SU-DHL-6 (cell line): Measurements from ENCODE around the gene TSHZ2.

ENCODE experiments used
- H2AFZ ChIP-seq: fragments of 200-600 bp; sonication (generic); 2 replicates; pipeline ENCODE4 v1.6.1; 2014; ENCODE audit warnings: low read depth, mild to moderate bottlenecking, moderate library complexity, mixed read lengths, antibody characterized with exemption, low read length; ENCODE audit not compliant: severe bottlenecking
- H3F3A ChIP-seq: fragments of 200-600 bp; shearing (Covaris generic); 2 replicates; pipeline ENCODE4 v1.6.0; 2016; ENCODE audit warnings: antibody characterized with exemption, mild to moderate bottlenecking; ENCODE audit not compliant: insufficient read depth
- H3K27ac ChIP-seq: fragments of 200-600 bp; sonication (generic); 2 replicates; pipeline ENCODE4 v1.5.1; 2016; ENCODE audit warnings: low read depth, mild to moderate bottlenecking, low read length, moderate library complexity, mixed read lengths
- H3K27me3 ChIP-seq: fragments of 200-600 bp; sonication (generic), shearing (Covaris generic); 2 replicates; pipeline ENCODE4 v1.6.0; 2014; ENCODE audit warnings: mild to moderate bottlenecking, low read length
- H3K36me3 ChIP-seq: fragments of 200-600 bp; sonication (generic); 2 replicates; pipeline ENCODE4 v1.6.1; 2014; ENCODE audit warnings: mild to moderate bottlenecking, low read length, mixed read lengths
- H3K4me2 ChIP-seq: fragments of 300-600, 200-600 bp; shearing (Covaris generic), sonication (generic); 2 replicates; pipeline ENCODE4 v1.6.0; 2014; ENCODE audit warnings: low read length, low read depth, mild to moderate bottlenecking; ENCODE audit not compliant: poor library complexity, severe bottlenecking
- H3K4me3 ChIP-seq: fragments of 200-600 bp; sonication (generic); 2 replicates; pipeline ENCODE4 v1.5.1; 2014; ENCODE audit warnings: antibody characterized with exemption, low read length, mild to moderate bottlenecking, mixed read lengths; ENCODE audit not compliant: insufficient read depth, poor library complexity, severe bottlenecking
- H3K79me2 ChIP-seq: fragments of 200-600 bp; sonication (generic); 2 replicates; pipeline ENCODE4 v1.6.1; 2014; ENCODE audit warnings: mild to moderate bottlenecking, low read length, moderate library complexity; ENCODE audit not compliant: insufficient read depth
- H3K9ac ChIP-seq: fragments of 200-600 bp; sonication (generic); 2 replicates; pipeline ENCODE4 v1.7.0; 2014; ENCODE audit warnings: mild to moderate bottlenecking, low read length
- H3K9me2 ChIP-seq: fragments of 200-600 bp; sonication (generic); replicated peaks from 2 replicates; pipeline ENCODE4 v1.6.1; 2014; ENCODE audit warnings: low read length; ENCODE audit not compliant: insufficient read depth
- H3K9me3 ChIP-seq: fragments of 200-600 bp; sonication (generic); 2 replicates; pipeline ENCODE4 v1.6.1; 2014; ENCODE audit warnings: low read length, mixed read lengths; ENCODE audit not compliant: insufficient read depth
- H4K20me1 ChIP-seq: fragments of 200-600 bp; sonication (generic); 2 replicates; pipeline ENCODE4 v1.6.1; 2014; ENCODE audit warnings: low read depth, mild to moderate bottlenecking, antibody characterized with exemption, low read length, moderate library complexity, mixed read lengths
- EZH2phosphoT487 ChIP-seq: fragments of 200-600 bp; sonication (generic), shearing (Covaris generic); conservative IDR thresholded peaks from 2 replicates; pipeline ENCODE4 v1.6.1; 2018; ENCODE audit warnings: mild to moderate bottlenecking, antibody characterized with exemption, low read length, moderate library complexity, mixed read lengths
- TF ChIP-seq, protein P1 (sequence below): fragments of 200-600 bp; sonication (generic); IDR thresholded peaks from one replicate; pipeline ENCODE4 v1.5.1; 2017; ENCODE audit warnings: antibody characterized with exemption, mild to moderate bottlenecking, low read length, moderate library complexity; ENCODE audit not compliant: insufficient read depth, poor library complexity, severe bottlenecking

TSHZ2 gene

GRCh38 chr20:53336892-53337291 lies 364.7 kb downstream of the TSHZ2 start:
- Histone ChIP-seq H3K9ac (no peak overlapping the region), H3K4me2 (no peak overlapping the region), H3K79me2 (no peaks in the 10 kb centered on the region), H3K36me3 (no peaks in the 10 kb centered on the region), H3K9me3 (no peaks in the 10 kb centered on the region), H3F3A (no peaks in the 10 kb centered on the region), H4K20me1 (no peaks in the 10 kb centered on the region), H3K27me3 (no peaks in the 10 kb centered on the region), H3K27ac (no peak overlapping the region), H3K9me2 (no peaks in the 10 kb centered on the region), H3K4me3 (no peak overlapping the region), H2AFZ (no peak overlapping the region)
- TF ChIP-seq EZH2phosphoT487, result no peak
- TF ChIP-seq, protein P1, sequence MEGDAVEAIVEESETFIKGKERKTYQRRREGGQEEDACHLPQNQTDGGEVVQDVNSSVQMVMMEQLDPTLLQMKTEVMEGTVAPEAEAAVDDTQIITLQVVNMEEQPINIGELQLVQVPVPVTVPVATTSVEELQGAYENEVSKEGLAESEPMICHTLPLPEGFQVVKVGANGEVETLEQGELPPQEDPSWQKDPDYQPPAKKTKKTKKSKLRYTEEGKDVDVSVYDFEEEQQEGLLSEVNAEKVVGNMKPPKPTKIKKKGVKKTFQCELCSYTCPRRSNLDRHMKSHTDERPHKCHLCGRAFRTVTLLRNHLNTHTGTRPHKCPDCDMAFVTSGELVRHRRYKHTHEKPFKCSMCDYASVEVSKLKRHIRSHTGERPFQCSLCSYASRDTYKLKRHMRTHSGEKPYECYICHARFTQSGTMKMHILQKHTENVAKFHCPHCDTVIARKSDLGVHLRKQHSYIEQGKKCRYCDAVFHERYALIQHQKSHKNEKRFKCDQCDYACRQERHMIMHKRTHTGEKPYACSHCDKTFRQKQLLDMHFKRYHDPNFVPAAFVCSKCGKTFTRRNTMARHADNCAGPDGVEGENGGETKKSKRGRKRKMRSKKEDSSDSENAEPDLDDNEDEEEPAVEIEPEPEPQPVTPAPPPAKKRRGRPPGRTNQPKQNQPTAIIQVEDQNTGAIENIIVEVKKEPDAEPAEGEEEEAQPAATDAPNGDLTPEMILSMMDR, result no peak

DNA sequence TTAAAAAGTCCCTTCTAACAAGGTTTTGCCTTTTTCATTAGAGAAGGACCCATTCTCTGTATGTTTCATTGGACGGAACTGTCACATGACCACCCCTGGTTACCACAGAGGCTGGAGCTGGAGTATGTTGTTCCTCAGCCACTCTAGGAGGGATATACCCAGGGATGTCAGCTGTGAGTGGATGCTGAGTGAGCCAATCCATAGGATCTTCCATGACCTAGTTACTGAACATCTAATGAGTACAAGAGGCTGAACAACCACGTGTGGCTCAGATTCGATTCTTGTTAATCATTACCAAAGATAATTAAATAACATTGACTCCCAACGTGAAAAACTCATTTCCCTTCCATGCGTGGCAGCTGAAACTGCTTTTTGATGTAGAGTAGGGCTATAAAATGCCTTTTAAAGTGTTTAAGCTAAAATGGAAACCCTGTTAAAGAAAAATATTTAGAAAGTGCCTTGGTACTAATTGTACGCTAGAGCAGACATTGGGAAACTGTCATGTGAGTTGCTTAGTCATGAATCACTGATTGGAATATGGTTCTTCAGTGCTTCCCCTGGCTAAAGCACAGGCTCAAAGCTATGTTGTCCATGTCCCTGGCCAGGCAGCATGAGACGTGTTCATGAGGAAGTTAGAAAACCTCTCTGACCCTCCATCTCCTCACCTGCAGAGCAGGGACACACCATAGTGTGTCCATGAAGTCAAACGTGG lies 365.4 kb downstream of the TSHZ2 start:
- no peak overlapping the region for H3K27ac ChIP-seq
- no peak overlapping the region for H2AFZ ChIP-seq
- H3K9me3 ChIP-seq, result no peaks in the 10 kb centered on the region
- no peaks in the 10 kb centered on the region for H3K79me2 ChIP-seq
- H3K4me2 ChIP-seq, result no peak overlapping the region
- no peaks in the 10 kb centered on the region for H3K27me3 ChIP-seq
- no peak overlapping the region for H3K4me3 ChIP-seq
- H4K20me1 ChIP-seq, result no peaks in the 10 kb centered on the region
- no peak for TF ChIP-seq EZH2phosphoT487
- TF ChIP-seq, protein P1, result no peak
- H3K9ac ChIP-seq, result no peak overlapping the region
- no peaks in the 10 kb centered on the region for H3K9me2 ChIP-seq
- no peaks in the 10 kb centered on the region for H3F3A ChIP-seq
- H3K36me3 ChIP-seq, result no peaks in the 10 kb centered on the region

DNA sequence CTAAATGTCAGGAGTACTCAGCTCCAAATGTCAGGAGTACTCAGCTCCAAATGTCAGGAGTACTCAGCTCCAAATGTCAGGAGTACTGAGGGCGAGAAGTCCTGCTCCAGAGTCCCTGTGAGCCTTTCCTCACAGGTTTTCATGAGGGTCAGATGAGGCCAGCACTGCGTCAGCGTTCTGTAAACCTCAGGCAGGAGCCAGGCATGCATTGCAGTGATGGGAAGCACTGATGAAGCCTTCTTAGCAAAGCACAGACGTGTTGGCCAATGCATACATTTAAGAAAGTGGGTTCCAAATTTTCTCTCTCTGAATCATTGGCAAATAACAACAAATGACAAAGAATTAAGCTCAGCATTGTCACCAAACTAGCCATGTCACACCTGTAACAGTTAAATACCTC lies 366.6 kb downstream of the TSHZ2 start:
- no peak overlapping the region for H3K27ac ChIP-seq
- no peak overlapping the region for H3K9ac ChIP-seq
- no peaks in the 10 kb centered on the region for H3K27me3 ChIP-seq
- H3K9me2 ChIP-seq, result no peaks in the 10 kb centered on the region
- TF ChIP-seq, protein P1, result no peak
- TF ChIP-seq EZH2phosphoT487, result no peak
- no peak overlapping the region for H3K4me2 ChIP-seq
- H3F3A ChIP-seq, result no peaks in the 10 kb centered on the region
- no peak overlapping the region for H2AFZ ChIP-seq
- no peaks in the 10 kb centered on the region for H3K36me3 ChIP-seq
- H3K9me3 ChIP-seq, result no peaks in the 10 kb centered on the region
- no peaks in the 10 kb centered on the region for H4K20me1 ChIP-seq
- no peak overlapping the region for H3K4me3 ChIP-seq
- no peaks in the 10 kb centered on the region for H3K79me2 ChIP-seq
